Cardiac atrium fibroblast (primary cell): ENCODE measurements around the gene UPP1. TPM values are rescaled to one million over a fixed set of nuclear protein-coding genes. Genes with fewer than 3 reads are reported as not detected.

Source experiments
- total RNA-seq: library from RNA; depleted of rRNA; stranded (reverse); fragments of >200 nt; gene quantifications from 2 replicates; pipeline ENCODE4 v1.2.3, GENCODE V29; 2015

Gene UPP1
- 11.6 and 33.7 TPM in 2 replicates for total RNA-seq

GRCh38 chr7:48089046-48090003 lies at the start of gene UPP1:
Gene UPP1 (plus strand): TSS chr7:48089265. CDS start chr7:48094784, 5,519 bp downstream.

Other genes starting within 250 kb of the UPP1 start
- gene PKD1L1, start 140.8 kb upstream of the UPP1 start, total RNA-seq, result 0.16 TPM in 1 of 2 replicates, not detected in the other
- gene HUS1, start 109.7 kb upstream of the UPP1 start, total RNA-seq, result 12.1 and 13.1 TPM in 2 replicates
- not detected in 2 replicates for gene SUN3, start 60.2 kb upstream of the UPP1 start, total RNA-seq
- not detected in 2 replicates for gene C7orf57, start 53.7 kb upstream of the UPP1 start, total RNA-seq
- not detected in 2 replicates for gene ABCA13, start 82.2 kb downstream of the UPP1 start, total RNA-seq